ENCODE measurements around the gene UBAC2.

UBAC2 gene

DNA sequence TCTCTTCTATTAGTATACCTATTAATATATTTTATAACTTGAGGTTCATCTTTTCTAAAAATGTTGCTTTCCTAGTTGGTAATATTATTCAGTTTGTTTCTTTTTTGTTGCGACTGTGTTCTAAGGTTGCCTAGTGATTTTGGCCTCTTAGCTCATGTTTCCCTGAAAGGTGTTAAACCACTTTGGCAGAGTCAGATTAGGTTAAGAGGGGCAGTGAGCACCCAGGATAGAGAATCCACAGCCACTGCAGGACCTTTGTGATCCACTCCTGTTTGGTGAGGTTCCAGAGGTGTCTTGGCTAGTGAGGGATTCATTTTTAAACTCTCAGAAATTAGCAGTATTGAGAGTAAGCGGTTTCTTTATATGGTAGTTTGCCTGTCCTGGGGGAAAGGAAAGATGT is 72.5 kb downstream of the UBAC2 start:
- DNase-seq, result no peak

DNA sequence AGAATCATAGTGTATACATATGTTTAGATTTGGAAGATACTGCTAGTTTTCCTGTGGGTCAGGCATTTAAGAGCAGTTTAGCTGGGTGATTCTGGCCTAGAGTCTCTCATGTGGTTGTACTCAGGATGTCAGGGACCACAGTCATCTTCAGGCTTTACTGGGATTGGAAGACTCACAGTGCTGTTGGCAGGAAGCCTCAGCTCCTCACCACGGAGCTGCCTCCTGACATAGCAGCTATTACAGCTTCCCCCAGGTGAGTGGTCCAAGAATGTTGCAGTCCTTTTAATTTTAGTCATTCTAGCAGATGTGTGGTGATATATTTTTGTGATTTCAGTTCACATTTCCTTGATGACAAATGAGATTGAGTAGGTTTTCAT is 74.4 kb downstream of the UBAC2 start:
- no peak for DNase-seq

DNA sequence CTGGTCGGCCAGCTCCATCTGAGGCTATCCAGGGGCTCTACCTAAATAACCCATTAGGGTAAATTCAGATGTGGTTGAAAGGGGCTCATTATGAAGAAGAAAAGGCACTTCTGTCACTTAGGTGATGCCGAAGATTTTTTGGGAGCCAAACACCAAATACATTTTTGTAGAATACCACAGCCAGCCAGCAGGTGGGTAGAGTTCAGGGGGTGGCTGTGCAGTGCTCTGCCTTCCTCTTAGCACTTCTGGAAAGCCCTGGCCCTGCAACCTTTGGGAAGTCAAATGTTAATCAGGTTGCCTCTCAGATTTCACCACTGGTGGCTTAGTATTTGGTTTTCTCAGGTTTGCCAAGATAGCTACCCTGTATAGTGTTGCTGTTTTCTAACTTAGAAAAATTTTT is 76.1 kb downstream of the UBAC2 start:
- no peak for DNase-seq

DNA sequence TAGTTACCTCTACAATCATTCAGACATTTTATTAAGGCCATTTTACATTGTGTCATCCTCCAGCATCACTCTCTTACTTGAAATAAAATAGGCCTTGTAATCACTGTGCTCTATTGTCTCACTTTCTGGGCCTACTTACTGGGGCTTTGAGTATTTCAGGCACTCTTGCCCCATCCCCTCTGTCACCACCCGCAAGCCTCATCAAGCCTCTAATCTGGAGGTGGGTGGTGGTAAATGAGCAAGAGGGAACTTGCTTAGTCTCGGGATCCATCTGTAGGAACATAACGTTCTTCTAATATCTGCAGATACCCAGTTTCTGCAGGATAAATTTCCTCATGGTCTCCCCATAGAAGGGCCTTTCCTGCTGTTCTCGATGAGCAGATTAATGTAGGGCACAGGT is 77.0 kb downstream of the UBAC2 start:
- DNase-seq, result peak; percentile 56

DNA sequence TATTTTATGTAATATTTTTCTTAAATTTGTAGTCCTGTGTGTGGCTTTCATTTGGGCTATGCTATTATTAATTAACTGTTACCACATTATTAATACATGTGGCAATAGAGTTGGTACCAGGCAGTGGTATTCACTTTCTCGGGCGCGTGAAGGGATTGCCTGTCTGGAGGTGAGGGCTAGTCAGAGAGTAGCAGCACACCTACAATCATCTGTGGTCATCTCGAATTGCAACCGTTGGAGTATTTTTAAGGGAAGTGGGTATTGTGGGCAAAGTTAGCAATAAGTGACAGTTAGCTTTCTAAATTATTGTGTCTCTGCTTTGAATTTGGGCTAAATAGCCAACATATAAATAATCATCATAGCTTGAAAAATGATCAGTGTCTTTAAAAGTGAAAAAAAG is 77.5 kb downstream of the UBAC2 start:
- peak; percentile 60 for DNase-seq

DNA sequence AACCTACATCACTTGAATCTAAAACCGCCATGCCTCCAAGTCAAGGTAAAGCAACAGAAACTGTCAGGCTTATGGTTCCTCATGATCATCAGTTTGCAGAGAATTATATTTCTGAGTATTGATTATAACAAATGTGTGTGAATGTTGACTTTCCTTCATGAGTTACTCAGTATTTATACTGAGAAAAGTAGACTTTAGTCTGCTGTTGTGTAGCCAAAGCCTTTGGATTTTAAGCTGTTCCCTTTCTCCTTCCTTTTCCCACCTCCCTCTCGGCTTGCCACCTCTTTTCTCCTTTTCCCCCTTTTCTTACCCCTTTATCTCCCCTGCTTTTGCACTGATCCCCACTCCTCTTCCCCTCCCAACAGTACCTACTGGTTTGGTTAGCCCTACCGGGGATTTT is 78.2 kb downstream of the UBAC2 start:
- no peak for DNase-seq

DNA sequence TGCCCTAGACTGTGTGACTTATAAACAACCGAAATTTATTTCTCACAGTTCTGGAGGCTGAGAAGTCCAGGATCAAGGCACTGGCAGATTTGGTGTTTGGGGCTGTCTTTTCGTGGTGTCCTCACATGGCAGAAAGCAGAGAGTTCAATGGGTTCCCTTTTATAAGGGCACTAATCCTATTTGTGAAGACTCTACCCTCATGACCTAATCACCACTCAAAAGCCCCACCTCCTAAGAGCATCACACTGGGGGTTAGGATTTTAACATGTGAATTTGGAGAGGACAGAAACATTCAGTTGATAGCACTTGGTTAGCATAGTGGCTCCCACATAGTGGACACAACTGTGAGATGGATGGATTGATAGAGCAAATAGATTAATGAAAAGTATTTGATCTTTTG is 79.0 kb downstream of the UBAC2 start:
- DNase-seq, result no peak

DNA sequence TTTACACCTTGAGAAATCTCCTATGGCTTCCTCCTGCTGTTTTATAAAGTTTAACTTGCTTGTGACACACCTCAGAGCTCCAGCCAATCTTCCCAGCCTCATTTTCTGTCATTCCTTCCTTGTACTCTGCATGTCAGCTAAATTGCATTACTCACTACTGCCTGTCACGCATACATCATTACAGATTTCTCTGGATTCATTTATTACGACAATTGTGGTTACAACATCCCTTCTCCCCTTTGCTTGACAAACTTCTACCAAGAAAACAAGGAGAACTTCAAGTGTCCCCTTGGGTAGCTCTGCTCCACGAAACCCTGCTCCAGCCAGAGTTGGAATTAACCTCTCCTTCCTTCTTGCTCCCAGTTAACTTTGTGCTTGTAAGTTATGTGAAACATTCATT is 79.5 kb downstream of the UBAC2 start:
- no peak for DNase-seq

DNA sequence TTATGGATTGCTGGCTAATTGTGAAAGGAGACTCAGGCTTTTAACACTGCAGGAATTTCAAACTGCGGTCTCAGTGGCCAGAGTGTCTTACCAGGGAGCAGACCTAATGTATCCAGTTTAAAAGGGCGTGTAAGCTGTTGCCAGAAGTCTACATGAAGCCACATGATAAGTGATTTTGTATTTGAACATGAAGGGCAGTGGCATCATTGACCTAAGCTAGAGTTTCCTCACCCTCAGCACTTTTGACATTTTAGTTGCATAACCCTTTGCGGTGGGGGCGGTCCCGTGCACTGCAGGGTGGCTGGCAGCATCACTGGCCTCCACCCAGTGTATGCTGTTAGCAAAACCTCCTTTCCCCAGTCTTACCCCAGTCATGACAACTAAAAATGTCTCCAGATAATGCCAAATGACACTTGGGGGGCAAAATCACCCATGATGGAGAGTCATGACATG is 81.2 kb downstream of the UBAC2 start:
- peak; percentile 70 for DNase-seq

DNA sequence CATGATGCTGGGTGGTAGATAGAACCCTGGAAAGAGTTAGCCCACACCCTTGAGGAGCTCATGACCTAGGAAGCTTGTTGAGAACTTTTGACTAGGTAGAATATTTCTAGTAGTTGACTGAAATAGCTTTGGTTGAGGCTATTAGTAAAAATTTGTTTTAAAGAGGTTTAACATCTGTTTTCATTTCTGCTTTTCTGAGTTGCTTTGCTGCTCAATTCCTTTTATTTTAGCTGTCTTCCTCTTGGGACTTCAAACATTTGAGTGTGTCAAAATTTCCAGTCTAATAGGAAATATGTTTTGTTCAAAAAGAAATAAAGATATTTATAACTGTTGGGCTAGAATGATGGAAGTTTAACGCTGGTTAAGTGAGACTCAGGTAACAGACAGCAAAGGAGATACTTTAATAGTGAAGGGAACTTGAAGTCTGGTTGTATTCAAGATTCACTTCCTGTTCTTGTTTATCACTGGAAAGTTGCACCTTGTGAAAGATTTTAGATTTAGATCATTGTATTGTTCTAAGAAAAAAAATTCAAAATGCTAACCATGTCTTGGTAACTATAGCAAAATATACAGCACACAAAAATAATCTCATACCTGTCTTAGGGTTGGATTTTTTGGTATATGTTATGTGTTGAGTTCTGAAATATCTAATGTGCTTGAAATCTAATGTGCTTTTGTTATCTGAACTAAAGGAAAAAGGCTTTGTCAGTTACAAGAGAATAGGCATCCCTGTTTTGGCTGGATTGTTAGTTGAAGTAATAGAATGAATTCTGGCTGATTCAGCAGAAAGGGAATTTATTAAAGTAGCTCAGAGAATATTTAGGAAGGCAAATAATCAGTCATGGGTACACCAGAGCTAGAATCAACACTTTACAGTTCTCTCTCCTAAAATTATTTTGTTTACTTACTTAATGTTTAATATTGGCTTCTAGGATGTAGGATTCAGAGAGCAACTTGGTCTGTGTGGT is 81.9 kb downstream of the UBAC2 start:
- DNase-seq, result no peak

DNA sequence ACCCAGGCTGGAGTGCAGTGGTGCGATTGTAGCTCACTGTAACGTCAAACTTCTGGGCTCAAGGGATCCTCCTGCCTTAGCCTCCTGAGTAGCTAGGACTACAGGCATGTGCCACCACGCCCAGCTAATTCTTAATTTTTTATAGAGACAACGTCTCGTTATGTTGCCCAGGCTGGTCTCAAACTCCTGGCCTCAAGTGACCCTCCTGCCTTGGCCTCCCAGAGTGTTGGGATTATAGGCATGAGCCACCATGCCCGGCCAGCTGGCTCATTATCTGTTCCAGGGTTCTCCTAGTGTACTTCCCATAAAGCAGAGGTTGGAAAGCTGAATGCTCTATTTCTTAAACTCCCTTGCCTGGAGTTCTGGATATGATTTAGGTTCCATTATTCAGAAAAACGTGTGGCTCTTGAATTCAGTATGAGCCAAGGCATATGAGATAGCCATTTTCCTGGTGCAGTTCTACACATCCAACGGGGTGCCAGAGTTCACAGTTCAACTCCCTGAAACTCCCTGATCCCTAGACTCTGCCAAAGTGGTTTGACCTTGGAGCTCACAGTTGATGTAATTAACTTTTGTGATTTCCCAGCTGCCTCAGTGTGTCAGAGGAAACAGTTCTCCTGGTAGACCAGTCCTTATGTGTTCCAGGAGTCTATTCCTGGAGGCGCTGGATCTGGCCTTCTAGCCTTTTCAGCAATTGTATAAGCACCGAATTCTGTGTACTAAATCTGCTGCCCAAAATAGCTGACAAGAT is 85.0 kb downstream of the UBAC2 start:
- no peak for DNase-seq

DNA sequence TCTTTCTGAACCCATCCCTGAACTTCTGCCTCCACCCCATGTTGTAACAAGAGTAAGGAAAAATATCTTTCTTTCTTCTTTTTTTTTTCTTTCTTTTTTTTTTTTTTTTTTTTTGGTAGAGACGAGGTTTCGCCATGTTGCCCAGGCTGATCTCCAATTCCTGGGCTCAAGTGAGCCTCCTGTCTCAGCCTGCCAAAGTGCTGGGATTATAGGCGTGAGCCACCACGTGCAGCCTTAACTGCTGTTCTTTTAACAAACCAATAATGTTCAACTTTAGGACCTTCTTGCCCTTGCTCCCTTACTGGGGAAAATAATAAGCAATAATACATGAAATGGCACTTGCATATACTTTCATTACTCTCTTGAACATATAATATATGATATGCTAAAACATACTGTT is 86.9 kb downstream of the UBAC2 start:
- DNase-seq, result no peak

DNA sequence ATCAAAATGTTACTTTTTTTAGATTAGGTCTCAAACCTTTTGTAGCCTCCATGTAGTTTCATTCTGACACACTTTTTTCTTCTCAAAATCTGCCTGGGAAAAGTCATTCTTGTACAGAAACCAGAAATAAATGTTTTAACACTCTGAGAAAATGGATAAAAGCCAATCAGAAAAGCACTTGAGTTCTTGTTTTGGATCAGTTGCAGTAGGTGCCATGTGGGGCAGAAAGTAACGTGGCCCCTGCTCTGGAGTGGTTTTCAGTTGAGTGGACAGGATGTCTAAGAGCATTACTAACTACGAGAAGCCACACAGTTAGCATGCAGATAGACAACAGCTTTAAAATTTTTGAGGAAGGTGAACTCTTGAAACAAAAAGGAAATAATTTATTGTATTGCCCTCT is 87.4 kb downstream of the UBAC2 start:
- no peak for DNase-seq

DNA sequence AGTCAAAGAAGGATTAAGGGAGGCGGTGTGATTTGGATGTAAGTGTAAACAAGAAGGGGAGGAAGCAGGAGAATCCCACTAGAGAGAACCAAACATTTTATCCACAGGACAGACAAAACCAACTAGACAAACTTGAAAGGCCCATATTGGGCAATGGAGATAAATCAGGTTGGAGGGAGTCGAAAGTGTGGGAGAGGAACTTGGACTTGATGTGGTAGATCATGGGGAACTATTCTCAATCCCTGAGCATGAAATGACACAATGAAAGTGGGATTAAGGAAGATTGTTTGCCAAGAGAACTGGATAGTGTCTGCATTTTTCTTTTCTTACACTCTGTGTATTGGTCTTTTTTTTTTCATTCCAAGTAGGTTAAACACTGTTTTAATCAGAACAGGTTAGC is 88.6 kb downstream of the UBAC2 start:
- DNase-seq, result no peak

DNA sequence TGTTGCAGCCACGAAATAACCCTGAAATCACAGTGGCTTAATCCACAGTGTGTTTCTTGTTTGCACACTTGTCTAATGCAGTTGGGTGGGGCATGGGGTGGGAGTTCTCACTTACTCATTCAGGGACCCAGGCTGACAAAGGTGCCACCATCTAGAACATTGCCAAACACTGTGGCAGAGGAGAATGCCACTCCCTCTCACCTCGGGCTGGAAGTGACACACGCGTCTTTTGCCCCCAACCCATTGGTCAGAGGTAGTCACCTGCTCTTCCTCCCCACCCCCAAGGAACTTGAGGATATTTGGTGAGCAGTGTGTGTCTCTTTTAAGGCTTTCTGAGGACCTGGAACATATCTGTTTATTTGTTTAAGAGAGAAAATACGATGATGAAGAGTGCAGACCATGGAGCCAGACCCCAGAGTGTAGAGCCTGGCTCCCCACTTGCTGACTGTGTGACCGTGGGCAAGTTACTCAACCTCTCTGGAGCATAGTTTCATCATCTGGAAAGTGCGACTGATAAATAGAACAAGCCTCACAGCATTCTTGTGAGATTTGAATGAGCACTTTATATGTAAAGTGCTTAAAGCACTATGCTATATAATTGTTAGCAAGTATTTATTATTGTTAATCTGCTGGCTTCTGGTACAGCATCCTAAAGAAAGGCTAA is 89.2 kb downstream of the UBAC2 start:
- DNase-seq, result no peak

DNA sequence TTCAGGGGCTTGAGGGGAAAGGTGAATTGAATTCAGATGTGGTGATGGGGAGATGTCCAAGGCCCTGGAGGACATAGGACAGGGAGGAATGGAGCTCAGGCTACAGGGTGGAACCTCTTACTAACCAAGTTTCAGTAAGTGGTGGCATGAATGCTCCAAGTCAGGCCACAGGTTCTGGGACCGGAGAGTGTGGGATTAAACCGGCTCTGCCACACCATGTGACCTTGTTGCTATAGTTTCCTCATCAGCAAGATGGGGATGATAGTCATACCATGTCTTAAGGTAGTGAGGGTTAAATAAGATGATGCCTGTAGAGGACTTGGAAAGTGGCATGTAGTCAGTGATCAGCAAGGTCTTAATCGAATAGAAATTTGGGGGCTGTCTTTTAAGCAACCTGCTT is 90.2 kb downstream of the UBAC2 start:
- DNase-seq, result no peak

DNA sequence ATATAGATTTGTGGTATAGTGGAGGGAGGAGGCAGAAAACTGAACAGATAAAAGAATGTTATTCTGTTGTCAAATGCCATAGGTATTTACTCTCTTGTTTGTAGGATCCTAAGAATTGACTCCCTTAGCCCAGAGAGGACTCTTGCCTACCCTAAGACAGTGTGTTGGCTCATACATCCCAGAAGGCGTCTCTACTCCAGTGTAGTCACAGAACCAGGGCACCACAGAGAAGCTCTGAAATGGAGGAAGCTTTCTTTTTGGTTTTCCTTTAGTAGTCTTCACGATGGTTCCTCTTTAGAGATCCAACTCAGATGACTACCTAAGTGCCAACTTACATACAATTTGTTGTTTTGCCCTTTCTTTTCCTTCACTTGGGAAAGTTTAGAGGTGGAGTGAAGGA is 92.5 kb downstream of the UBAC2 start:
- DNase-seq, result no peak

DNA sequence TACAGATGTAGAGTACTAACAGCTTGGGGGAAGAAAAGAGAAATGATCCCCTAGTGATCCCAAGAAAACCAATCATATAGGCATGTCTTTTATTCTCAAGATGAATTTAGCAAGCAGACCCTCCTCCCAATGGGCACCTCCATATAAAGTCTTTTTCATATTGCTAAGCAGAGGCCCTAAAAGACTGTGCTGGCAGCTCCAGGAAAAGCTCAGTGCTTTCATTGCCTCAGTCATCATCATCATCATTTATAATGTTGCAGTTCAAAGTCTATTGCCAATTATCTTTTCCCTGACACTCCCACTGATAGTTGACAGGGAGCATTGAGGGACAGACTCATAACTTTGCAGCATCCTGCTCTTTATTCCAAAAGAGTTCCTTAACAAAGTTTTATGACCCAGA is 93.5 kb downstream of the UBAC2 start:
- DNase-seq, result no peak

DNA sequence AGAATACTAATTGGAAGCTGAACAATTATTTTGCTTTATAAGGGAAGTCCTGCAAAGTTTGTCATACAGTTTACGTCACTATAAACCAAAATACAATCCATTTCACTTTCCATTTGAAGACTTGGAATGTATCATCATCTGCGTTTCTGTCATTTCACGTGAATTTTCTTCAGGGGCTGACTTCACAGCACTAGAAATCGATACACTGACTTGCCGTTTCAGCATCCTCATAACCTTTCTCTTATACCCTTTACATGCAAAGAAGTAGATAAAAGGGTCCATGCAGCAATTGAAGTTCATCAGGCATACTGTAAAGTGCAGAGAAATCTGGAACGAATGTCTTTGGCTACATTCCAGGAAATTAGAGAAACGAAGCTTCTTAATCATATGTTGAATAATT is 94.3 kb downstream of the UBAC2 start:
- DNase-seq, result no peak

DNA sequence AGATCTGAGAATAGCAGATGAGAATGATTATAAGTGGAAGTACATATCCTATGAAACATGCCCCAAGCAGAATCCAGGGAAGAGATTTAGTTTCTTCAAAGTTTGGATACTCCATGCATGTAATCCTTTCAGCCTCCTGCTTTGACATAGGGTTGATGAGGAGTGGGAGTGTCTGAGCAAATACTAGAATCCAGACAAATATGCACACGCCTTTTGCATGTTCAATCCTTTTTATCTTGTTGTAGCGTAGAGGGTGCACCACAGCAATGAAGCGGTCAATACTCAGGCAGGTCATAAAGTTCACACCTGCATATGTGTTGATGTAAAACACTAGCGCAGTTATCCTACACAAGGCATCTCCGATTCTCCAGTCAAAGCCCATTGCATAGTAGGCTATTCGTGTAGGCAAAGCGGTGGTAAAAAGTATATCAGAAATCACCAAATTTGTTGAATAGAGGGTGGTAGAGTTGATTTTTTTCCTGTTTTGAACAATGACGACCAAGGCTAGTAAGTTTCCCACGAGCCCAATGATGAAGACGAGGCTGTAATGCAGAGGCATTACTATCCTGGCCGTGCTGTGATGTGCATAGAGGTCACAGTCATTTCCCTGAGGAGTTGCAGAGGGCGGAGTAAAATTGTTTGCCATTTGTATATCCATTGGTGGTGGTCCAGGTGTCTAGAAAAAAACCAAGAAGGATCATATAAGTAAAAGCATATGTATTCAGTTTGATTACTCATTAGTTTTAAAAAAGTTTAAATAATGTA is 95.0 kb downstream of the UBAC2 start:
- no peak for DNase-seq

DNA sequence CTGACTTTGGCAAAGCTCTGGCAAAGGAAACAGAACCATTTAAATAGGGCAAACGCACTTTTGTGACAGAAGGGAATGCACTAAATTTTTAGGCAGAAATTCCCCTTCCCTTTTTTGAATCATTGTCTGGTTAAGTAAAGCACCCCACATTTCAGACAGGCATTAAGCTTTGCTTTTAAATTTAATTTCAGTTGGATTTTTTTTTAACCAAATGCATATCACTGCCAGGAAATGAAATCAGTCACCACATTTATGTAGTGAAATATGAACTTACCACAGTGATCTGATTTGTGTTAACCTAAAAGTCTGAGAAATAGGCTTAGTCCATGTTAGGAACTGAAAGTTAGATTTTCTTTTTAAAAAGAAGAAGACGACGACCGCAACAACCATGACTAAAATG is 95.7 kb downstream of the UBAC2 start:
- DNase-seq, result no peak

DNA sequence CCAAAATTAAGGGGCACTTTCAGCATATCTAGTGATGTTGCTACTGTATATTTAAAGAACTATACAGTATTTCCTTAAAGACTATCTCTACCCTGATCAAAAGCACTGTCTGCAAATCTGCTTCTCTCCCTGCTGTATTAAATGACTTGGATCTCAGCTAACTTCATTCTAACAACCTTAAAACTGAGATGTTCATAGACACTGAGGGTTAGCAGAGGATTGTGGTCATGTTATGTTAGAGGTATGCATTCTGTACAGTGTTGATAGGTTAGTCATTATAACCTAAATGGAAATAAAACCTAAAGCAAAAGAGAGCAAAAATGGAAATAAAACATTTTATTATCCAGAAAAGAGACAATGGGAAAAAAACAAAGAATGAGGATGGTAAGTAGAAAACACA is 96.7 kb downstream of the UBAC2 start:
- no peak for DNase-seq

DNA sequence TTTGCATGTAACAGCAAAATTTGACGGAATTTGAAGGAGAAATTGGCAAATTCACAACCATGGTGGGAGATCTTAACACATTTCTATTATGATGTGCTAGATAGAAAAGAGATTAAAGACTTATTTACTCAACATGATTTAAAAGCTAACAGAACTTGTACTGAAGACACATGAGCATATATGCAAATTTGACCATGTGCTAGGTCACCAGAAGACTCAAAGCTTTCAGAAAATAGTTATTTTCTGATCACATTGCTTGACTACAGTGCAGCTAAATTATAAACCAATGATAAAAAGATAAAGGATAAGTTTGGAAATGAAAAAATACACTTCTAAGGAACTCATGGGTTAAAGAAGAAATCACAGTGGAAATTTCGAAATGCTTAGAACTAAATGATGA is 97.4 kb downstream of the UBAC2 start:
- DNase-seq, result no peak

Measured in hematopoietic multipotent progenitor cell treated with erythropoietin and hydrocortisone succinate and interleukin-3 and kit ligand, for 6 days (in vitro differentiated cells).